HAP-1 (cell line): ENCODE results near the gene LMTK2.
A peak's percentile ranks its signal among the peaks of the same experiment; 100 is the strongest.
"Not testable (repeated sequence)": the region's sequence is repeated elsewhere in the genome, so short reads cannot be mapped to it uniquely, and the experiment has no call there.

ENCODE experiments used
- DNase-seq, 2 experiments: peaks; one replicate each; pipeline ENCODE4 v3.0.0-alpha.2; 2016 to 2020; ENCODE audit warnings: low spot score in 2 of 2
- H3K27me3 ChIP-seq: fragments of 250-450 bp; sonication (Bioruptor Pico); 2 replicates; pipeline ENCODE4 v1.5.1; 2020; ENCODE audit warnings: low read depth, mild to moderate bottlenecking, moderate library complexity
- H3K36me3 ChIP-seq: fragments of 250-450 bp; sonication (Bioruptor Pico); replicated peaks from 2 replicates; pipeline ENCODE4 v1.5.1; 2020; ENCODE audit warnings: mild to moderate bottlenecking
- H3K4me1 ChIP-seq: fragments of 250-450 bp; sonication (Bioruptor Pico); 2 replicates; pipeline ENCODE4 v1.5.1; 2020; ENCODE audit warnings: mild to moderate bottlenecking
- H3K4me3 ChIP-seq: fragments of 250-450 bp; sonication (Bioruptor Pico); 2 replicates; pipeline ENCODE4 v1.5.1; 2020; ENCODE audit warnings: mild to moderate bottlenecking, moderate library complexity
- H3K9me3 ChIP-seq: fragments of 250-450 bp; sonication (Bioruptor Pico); 2 replicates; pipeline ENCODE4 v1.5.1; 2020; ENCODE audit warnings: mild to moderate bottlenecking, moderate library complexity
- in situ Hi-C: fragments of 300-500 bp; cut with MboI; formaldehyde crosslinking; loops from 3 replicates; pipeline ENCODE4 v1.14.3; 2020; ENCODE audit warnings: low sequenced_read_pairs, inconsistent platforms, mixed read lengths

LMTK2 gene

GRCh38 chr7:98116656-98117461 is 10.2 kb downstream of the LMTK2 start:
- Histone ChIP-seq H3K27me3 (no peaks in the 10 kb centered on the region), H3K9me3 (no peaks in the 10 kb centered on the region), H3K36me3 (no peaks in the 10 kb centered on the region), H3K4me3 (no peak overlapping the region), H3K4me1 (no peaks in the 10 kb centered on the region; the same call in 1 of the 2 replicates)
- DNase-seq, result no peak
- in situ Hi-C loops, result no loop called here

GRCh38 chr7:98119256-98119918 is 12.7 kb downstream of the LMTK2 start:
- DNase-seq, result no peak
- in situ Hi-C loops, result no loop called here
- H3K4me1 ChIP-seq, result peaks cover 18% of the 10 kb centered on the region

GRCh38 chr7:98120559-98120958 is 13.9 kb downstream of the LMTK2 start:
- in situ Hi-C loops, result no loop called here
- no peak for DNase-seq
- H3K4me3 ChIP-seq, result no peak overlapping the region
- H3K36me3 ChIP-seq, result no peaks in the 10 kb centered on the region
- no peaks in the 10 kb centered on the region for H3K27me3 ChIP-seq
- H3K9me3 ChIP-seq, result no peaks in the 10 kb centered on the region
- peaks cover 18% of the 10 kb centered on the region for H3K4me1 ChIP-seq

More at GRCh38 chr7:98119256-98119918, 12.7 kb downstream of the LMTK2 start:
- Histone ChIP-seq H3K9me3 (no peaks in the 10 kb centered on the region), H3K4me3 (no peak overlapping the region), H3K27me3 (no peaks in the 10 kb centered on the region), H3K36me3 (no peaks in the 10 kb centered on the region)

GRCh38 chr7:98121388-98121787 is 14.7 kb downstream of the LMTK2 start:
- H3K27me3 ChIP-seq, H3K4me3 ChIP-seq, H3K9me3 ChIP-seq, in situ Hi-C loops, DNase-seq, H3K36me3 ChIP-seq: not testable (repeated sequence)
- peaks cover 18% of the 10 kb centered on the region for H3K4me1 ChIP-seq

- H3K9me3 ChIP-seq, result no peaks in the 10 kb centered on the region
- peaks cover 21% of the 10 kb centered on the region for H3K4me1 ChIP-seq
- no peak overlapping the region for H3K4me3 ChIP-seq
- H3K27me3 ChIP-seq, result no peaks in the 10 kb centered on the region
- in situ Hi-C loops, result no loop called here
- no peaks in the 10 kb centered on the region for H3K36me3 ChIP-seq
- peak in 1 of 2 experiments; percentile 79 for DNase-seq
These were observed 16.7 kb downstream of the LMTK2 start for GRCh38 chr7:98123365-98123696.

- in situ Hi-C loops, result no loop called here
- H3K4me1 ChIP-seq, result peaks cover 21% of the 10 kb centered on the region
- no peaks in the 10 kb centered on the region for H3K9me3 ChIP-seq
- H3K27me3 ChIP-seq, result no peaks in the 10 kb centered on the region
- no peak overlapping the region for H3K4me3 ChIP-seq
- H3K36me3 ChIP-seq, result no peaks in the 10 kb centered on the region
- DNase-seq, result no peak
These were observed 19.1 kb downstream of the LMTK2 start for GRCh38 chr7:98125759-98126158.

- Histone ChIP-seq H3K4me1 (peaks cover 27% of the 10 kb centered on the region), H3K9me3 (no peaks in the 10 kb centered on the region), H3K36me3 (no peaks in the 10 kb centered on the region), H3K4me3 (no peak overlapping the region), H3K27me3 (no peaks in the 10 kb centered on the region)
- DNase-seq, result no peak
- in situ Hi-C loops, result no loop called here
These were observed 19.9 kb downstream of the LMTK2 start for GRCh38 chr7:98126311-98127142.

GRCh38 chr7:98128346-98128745 is 21.7 kb downstream of the LMTK2 start:
- DNase-seq, result no peak
- no peaks in the 10 kb centered on the region for H3K27me3 ChIP-seq
- H3K4me1 ChIP-seq, result peaks cover 15% of the 10 kb centered on the region
- H3K9me3 ChIP-seq, result no peaks in the 10 kb centered on the region
- H3K36me3 ChIP-seq, result no peaks in the 10 kb centered on the region
- in situ Hi-C loops, result no loop called here
- H3K4me3 ChIP-seq, result no peak overlapping the region

- no peak overlapping the region for H3K4me3 ChIP-seq
- H3K27me3 ChIP-seq, result no peaks in the 10 kb centered on the region
- no peaks in the 10 kb centered on the region for H3K9me3 ChIP-seq
- in situ Hi-C loops, result no loop called here
- peaks cover 21% of the 10 kb centered on the region for H3K4me1 ChIP-seq
- no peaks in the 10 kb centered on the region for H3K36me3 ChIP-seq
- DNase-seq, result no peak
These were observed 24.3 kb downstream of the LMTK2 start for GRCh38 chr7:98130959-98131358.

GRCh38 chr7:98133181-98133580 is 26.5 kb downstream of the LMTK2 start:
- no peak for DNase-seq
- Histone ChIP-seq H3K4me3 (no peak overlapping the region), H3K4me1 (peaks cover 18% of the 10 kb centered on the region), H3K36me3 (no peaks in the 10 kb centered on the region; the same call in 1 of the 2 replicates), H3K27me3 (no peaks in the 10 kb centered on the region), H3K9me3 (no peaks in the 10 kb centered on the region)
- in situ Hi-C loops, result no loop called here

GRCh38 chr7:98133621-98134303 is 27.1 kb downstream of the LMTK2 start:
- DNase-seq, result no peak
- in situ Hi-C loops, result no loop called here
- Histone ChIP-seq H3K4me1 (peaks cover 18% of the 10 kb centered on the region), H3K9me3 (no peaks in the 10 kb centered on the region), H3K36me3 (no peaks in the 10 kb centered on the region; the same call in 1 of the 2 replicates), H3K4me3 (no peak overlapping the region), H3K27me3 (no peaks in the 10 kb centered on the region)

- Histone ChIP-seq H3K4me1 (peaks cover 18% of the 10 kb centered on the region), H3K4me3 (no peak overlapping the region), H3K27me3 (no peaks in the 10 kb centered on the region), H3K9me3 (no peaks in the 10 kb centered on the region), H3K36me3 (peaks cover 7% of the 10 kb centered on the region; the same call in 1 of the 2 replicates)
- DNase-seq, result peak; percentile 43 to 90
- in situ Hi-C loops, result no loop called here
These were observed 28.0 kb downstream of the LMTK2 start for GRCh38 chr7:98134420-98135228.

GRCh38 chr7:98135984-98136383 is 29.3 kb downstream of the LMTK2 start:
- no peaks in the 10 kb centered on the region for H3K27me3 ChIP-seq
- H3K4me1 ChIP-seq, result peaks cover 18% of the 10 kb centered on the region
- H3K9me3 ChIP-seq, result no peaks in the 10 kb centered on the region
- H3K4me3 ChIP-seq, result no peak overlapping the region
- peaks cover 8% of the 10 kb centered on the region; the same call in 1 of the 2 replicates for H3K36me3 ChIP-seq
- in situ Hi-C loops, result no loop called here
- no peak for DNase-seq
